Fibroblast of villous mesenchyme (primary cell): ENCODE results near the gene MYL9. TPM values are rescaled to one million over a fixed set of nuclear protein-coding genes. Genes with fewer than 3 reads are reported as not detected.

Experiments
- DNase-seq: peaks from one replicate; pipeline ENCODE4 v3.0.0-alpha.2; 2010; ENCODE audit warnings: low read depth
- H3K4me3 ChIP-seq: 2 replicates; pipeline ENCODE4 v1.5.1; 2011; ENCODE audit warnings: low read depth, mild to moderate bottlenecking, low read length
- total RNA-seq: library from RNA; depleted of rRNA; stranded (reverse); fragments of >200 nt; gene quantifications from 2 replicates; pipeline ENCODE4 v1.2.3, GENCODE V29; 2012
- TF ChIP-seq, protein P1 (sequence below): IDR thresholded peaks from 2 replicates; pipeline ENCODE4 v1.5.1; 2012; ENCODE audit warnings: low read depth, mild to moderate bottlenecking, low read length; ENCODE audit not compliant: insufficient read depth

MYL9 gene
- total RNA-seq, 1 donor = 184 TPM

DNA sequence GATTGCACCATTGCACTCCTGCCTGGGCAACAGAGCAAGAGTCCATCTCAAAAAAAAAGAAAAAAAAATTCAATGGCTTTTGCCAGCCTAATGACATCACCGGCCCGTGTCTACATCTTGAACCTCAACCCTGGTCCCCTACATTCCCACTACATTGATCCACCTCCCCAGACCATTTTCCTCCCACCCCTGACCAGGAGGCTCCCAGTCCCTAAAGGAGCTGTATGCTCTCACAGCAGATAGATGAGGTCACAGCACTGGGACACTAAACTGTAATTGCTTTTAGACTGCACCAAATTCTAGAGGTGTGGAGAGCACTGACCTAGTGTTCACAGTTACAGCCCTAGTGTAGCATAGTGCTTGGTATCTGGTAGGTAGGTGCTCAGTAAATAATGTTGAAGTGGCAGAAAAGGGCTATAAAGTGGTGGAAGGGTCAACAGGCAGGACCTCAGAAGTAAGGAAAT is 42.7 kb downstream of the MYL9 start:
- no peak overlapping the region for H3K4me3 ChIP-seq
- DNase-seq = no peak
- TF ChIP-seq, protein P1, sequence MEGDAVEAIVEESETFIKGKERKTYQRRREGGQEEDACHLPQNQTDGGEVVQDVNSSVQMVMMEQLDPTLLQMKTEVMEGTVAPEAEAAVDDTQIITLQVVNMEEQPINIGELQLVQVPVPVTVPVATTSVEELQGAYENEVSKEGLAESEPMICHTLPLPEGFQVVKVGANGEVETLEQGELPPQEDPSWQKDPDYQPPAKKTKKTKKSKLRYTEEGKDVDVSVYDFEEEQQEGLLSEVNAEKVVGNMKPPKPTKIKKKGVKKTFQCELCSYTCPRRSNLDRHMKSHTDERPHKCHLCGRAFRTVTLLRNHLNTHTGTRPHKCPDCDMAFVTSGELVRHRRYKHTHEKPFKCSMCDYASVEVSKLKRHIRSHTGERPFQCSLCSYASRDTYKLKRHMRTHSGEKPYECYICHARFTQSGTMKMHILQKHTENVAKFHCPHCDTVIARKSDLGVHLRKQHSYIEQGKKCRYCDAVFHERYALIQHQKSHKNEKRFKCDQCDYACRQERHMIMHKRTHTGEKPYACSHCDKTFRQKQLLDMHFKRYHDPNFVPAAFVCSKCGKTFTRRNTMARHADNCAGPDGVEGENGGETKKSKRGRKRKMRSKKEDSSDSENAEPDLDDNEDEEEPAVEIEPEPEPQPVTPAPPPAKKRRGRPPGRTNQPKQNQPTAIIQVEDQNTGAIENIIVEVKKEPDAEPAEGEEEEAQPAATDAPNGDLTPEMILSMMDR = no peak

DNA sequence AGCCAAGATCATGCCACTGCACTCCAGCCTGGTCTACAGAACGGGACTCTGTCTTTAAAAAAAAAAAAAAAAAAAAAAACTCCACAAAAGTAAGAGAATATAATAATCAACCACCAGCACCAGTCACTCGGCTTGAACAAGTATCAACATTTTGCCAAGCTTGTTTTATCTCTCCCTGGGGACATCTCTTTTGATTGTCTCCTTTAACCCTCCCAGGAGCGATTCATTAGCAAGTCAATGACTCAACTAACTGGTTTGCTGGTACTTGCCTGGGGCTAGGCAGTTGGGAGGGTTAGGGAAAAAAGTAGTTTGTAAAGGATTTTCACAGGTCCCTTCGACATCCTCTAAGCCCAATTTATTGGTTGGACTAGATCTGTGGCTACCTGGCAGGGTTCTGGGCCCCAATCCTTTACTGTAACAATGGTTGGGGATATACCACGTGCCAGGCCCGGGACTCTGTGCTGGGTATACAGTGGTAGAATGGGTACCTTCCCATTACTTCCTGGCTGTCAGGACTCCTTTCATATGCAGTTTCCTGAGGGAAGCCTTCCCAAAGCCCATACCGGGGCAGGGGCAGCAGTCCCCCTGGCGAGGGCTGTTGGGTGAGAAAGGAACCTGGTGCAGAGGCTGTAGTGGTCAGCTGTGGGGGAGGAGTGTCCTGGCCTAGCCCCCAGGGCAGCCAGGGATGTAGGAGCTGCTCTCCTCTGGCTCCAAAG is 44.2 kb downstream of the MYL9 start:
- H3K4me3 ChIP-seq = no peak overlapping the region
- peak; percentile 51 for DNase-seq
- TF ChIP-seq, protein P1 = no peak

DNA sequence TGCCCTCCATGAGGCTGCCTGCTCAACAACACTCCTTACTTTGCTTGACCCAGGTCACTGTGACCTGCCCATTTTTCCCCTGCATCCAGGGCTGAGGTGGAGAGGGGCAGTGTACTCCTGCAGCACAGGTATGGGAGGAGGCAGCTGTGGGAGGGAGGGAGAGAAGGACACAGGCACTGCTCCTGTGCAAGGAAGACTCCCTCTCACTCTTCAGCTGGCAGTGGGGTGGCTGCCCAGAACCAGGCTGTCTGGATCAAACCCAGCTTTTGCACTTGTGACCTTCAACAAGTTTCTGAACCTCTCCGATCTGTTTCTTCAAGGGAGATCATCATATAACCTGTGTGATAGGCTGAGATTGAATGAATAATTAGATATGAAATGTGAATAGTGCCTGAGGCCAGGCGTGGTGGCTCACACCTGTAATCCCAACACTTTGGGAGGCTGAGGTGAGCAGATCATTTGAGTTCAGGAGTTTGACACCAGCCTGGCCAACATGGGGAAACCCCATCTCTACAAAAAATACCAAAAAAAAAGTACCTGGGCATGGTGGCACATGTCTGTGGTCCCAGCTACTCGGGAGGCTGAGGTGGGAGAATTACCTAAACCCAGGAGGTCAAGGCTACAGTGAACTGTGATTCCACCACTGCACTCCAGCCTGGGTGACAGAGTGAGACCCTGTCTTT is 46.2 kb downstream of the MYL9 start:
- TF ChIP-seq, protein P1 = no peak
- H3K4me3 ChIP-seq = no peak overlapping the region
- DNase-seq = no peak

DNA sequence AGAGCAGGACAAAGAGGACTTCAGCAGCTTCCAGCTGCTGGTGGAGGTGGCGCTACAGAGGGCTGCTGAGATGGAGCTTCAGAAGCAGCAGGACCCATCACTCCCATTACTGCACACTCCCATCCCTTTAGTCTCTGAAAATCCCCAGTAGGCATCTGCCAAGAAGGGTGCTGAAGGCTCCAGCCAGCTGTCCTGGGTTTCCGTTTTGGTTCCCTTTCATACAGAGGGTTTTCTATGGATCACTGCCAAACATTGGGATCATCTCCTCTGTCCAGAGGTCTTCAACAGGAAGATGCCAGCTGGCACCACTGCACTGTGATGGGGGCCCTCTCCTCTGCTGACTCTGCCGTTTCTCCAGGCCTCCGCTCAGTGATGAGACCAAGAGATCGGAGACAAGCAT is 50.0 kb downstream of the MYL9 start:
- TF ChIP-seq, protein P1 = no peak
- no peak for DNase-seq
- H3K4me3 ChIP-seq = no peak overlapping the region

DNA sequence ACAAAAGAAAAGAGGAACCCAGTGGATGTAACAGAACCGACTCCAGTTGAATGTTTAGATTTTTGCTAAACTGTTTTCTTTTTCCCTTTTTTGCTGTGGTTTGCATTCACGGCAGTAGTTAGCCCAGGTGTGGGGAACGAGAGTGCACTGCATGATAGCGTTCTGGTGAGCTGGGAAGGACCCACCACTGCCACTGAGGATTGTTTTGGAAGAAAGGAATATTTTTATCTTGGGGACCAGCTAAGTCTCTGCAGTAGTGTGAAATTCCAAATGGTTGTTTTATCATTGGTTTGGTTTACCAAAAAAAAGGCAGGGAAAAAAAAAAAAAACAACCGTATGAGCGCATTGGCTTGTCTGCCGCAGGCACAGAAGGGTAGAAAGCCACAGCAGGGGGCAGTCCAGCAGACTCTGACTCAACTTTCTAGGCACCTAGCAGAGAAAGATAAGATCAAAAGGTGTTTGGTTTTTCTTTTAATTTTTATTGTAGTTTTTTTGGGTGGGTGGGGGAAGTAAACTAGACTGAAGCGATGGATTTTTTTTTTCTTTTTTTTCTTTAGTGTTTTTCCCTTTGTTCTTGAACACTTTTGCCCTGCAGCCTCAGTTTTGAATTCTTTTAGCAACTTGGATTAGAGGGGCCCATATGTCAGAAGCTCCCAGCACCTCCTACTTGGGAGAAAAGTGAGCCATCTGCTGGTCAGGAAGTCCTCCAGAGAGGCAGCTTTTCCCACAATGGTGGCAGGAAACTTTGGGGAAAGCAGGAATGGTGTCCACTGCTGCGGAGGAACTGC is 50.7 kb downstream of the MYL9 start:
- TF ChIP-seq, protein P1 = peak; percentile 51
- DNase-seq = peak; percentile 48
- no peak overlapping the region for H3K4me3 ChIP-seq

DNA sequence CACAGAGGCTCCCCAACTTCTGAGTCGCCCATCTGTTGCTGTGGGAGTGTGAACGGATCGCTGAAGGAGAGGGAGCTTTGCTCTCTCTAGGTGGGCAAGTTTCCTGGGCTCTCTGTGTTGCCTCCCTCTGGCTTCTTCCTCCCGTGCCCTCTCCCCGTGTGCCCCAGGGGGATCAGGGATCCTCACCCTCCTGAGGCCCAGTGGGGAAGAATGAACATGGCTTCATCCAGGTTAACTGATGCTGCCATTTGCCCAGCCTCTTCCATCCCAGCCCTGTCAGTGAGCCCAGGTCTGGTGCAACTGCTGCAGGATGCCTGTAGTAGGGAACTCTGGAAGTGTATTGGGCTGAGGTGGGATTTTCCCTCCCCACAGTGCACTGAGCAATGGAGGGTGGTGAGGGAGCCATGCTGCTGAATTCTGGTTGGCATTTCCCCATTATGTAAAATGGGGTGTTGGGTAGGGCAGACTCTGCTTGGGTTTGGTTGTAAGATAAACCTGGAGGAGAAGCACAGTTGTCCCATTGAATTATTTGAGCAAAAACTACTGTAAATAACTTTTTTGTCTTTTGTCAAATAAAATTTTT is 52.1 kb downstream of the MYL9 start:
- TF ChIP-seq, protein P1 = no peak
- H3K4me3 ChIP-seq = no peak overlapping the region
- DNase-seq = no peak
